Karpas-422 (cell line): Measurements from ENCODE around the gene C21orf91. TPM values are rescaled to one million over a fixed set of nuclear protein-coding genes. Genes with fewer than 3 reads are reported as not detected.
"Not testable (repeated sequence)": the region's sequence is repeated elsewhere in the genome, so short reads cannot be mapped to it uniquely, and the experiment has no call there.

Experiments
- DNase-seq: peaks from one replicate; pipeline ENCODE4 v3.0.0-alpha.2; 2015
- H2AFZ ChIP-seq: fragments of 200-600 bp; sonication (generic); 2 replicates; pipeline ENCODE4 v1.6.1; 2014; ENCODE audit warnings: antibody characterized with exemption, low read length, mixed read lengths
- H3K27ac ChIP-seq: fragments of 200-600 bp; sonication (generic); 2 replicates; pipeline ENCODE4 v1.5.1; 2014; ENCODE audit warnings: mild to moderate bottlenecking, low read length, moderate library complexity
- H3K27me3 ChIP-seq: fragments of 200-600 bp; sonication (generic); 2 replicates; pipeline ENCODE4 v1.6.1; 2014; ENCODE audit warnings: low read length, mixed read lengths
- H3K36me3 ChIP-seq: fragments of 200-600 bp; sonication (generic); 2 replicates; pipeline ENCODE4 v1.6.1; 2014; ENCODE audit warnings: low read length, mixed read lengths; ENCODE audit not compliant: insufficient read depth
- H3K4me1 ChIP-seq: fragments of 200-600 bp; sonication (generic); 2 replicates; pipeline ENCODE4 v1.6.1; 2014; ENCODE audit warnings: mild to moderate bottlenecking, low read length, mixed read lengths
- H3K4me2 ChIP-seq: fragments of 200-600 bp; sonication (generic); 2 replicates; pipeline ENCODE4 v1.6.1; 2014; ENCODE audit warnings: low read length, low read depth, mild to moderate bottlenecking; ENCODE audit not compliant: poor library complexity, severe bottlenecking
- H3K4me3 ChIP-seq: fragments of 200-600 bp; sonication (generic); 2 replicates; pipeline ENCODE4 v1.5.1; 2014; ENCODE audit warnings: mild to moderate bottlenecking, antibody characterized with exemption, low read length, mixed read lengths
- H3K79me2 ChIP-seq: fragments of 200-600 bp; sonication (generic); 2 replicates; pipeline ENCODE4 v1.6.1; 2014; ENCODE audit warnings: mild to moderate bottlenecking, low read length, mixed read lengths
- H3K9ac ChIP-seq: fragments of 200-600 bp; sonication (generic); 2 replicates; pipeline ENCODE4 v1.6.0; 2014; ENCODE audit warnings: low read length
- H3K9me2 ChIP-seq: fragments of 200-600 bp; sonication (generic), shearing (Covaris generic); replicated peaks from 2 replicates; pipeline ENCODE4 v1.6.0; 2014; ENCODE audit warnings: mild to moderate bottlenecking, low read length, moderate library complexity; ENCODE audit not compliant: insufficient read depth
- H3K9me3 ChIP-seq: fragments of 300-700, 200-600 bp; sonication (generic); 2 replicates; pipeline ENCODE4 v1.6.1; 2014; ENCODE audit warnings: low read length, mixed read lengths
- H4K20me1 ChIP-seq: fragments of 200-600 bp; sonication (generic); 2 replicates; pipeline ENCODE4 v1.6.1; 2014; ENCODE audit warnings: mild to moderate bottlenecking, antibody characterized with exemption, low read length, low read depth; ENCODE audit not compliant: insufficient read depth
- total RNA-seq: library from RNA; depleted of rRNA; stranded (reverse); fragments of >200 nt; shearing (Covaris generic); gene quantifications from 2 replicates; pipeline ENCODE4 v1.2.3, GENCODE V29; 2014; ENCODE audit warnings: low replicate concordance

Gene C21orf91
- total RNA-seq, 1 experiment from 2014 or later = 37.4 TPM

- peaks cover 5% of the 10 kb centered on the region; the same call in 1 of the 2 replicates for H3K36me3 ChIP-seq
- no peak overlapping the region for H3K4me2 ChIP-seq
- no peaks in the 10 kb centered on the region for H3K9me2 ChIP-seq
- H3K27me3 ChIP-seq = no peaks in the 10 kb centered on the region
- H2AFZ ChIP-seq = no peak overlapping the region
- H4K20me1 ChIP-seq = no peaks in the 10 kb centered on the region
- no peak overlapping the region for H3K27ac ChIP-seq
- H3K79me2 ChIP-seq = no peaks in the 10 kb centered on the region
- H3K9me3 ChIP-seq = no peaks in the 10 kb centered on the region
- H3K9ac ChIP-seq = no peak overlapping the region
- H3K4me3 ChIP-seq = no peak overlapping the region
- DNase-seq = no peak
- peaks cover 46% of the 10 kb centered on the region for H3K4me1 ChIP-seq
Observed at GRCh38 chr21:17779980-17780379, 39.2 kb downstream of the C21orf91 start.

DNA sequence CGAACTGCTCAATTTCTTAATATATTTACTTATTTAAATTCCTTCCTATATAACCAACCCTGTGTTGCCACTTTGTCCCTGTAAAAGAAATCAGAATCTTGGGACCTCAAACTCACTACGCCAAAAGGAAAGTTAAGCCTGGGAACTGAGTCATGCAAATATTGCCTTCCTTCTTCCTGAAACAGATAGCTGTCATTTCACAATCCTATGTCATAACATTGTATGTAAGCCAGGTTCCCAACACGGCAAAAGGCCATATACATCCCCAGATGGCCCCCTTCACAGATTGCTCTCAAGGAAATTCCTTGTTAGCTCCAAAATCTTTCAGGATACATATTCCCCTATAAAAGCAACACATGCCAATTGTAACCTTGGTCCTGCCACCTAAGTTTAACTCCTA is 39.7 kb downstream of the C21orf91 start:
- H3K27me3 ChIP-seq = no peaks in the 10 kb centered on the region

GRCh38 chr21:17777072-17777765 is 41.9 kb downstream of the C21orf91 start:
- H3K4me2 ChIP-seq = no peak overlapping the region
- peaks cover 18% of the 10 kb centered on the region for H3K4me1 ChIP-seq

More for the DNA sequence above, 39.7 kb downstream of the C21orf91 start:
- DNase-seq = no peak
- Histone ChIP-seq H3K4me2 (no peak overlapping the region), H3K79me2 (no peaks in the 10 kb centered on the region), H3K9me2 (no peaks in the 10 kb centered on the region), H2AFZ (no peak overlapping the region), H4K20me1 (no peaks in the 10 kb centered on the region), H3K4me3 (no peak overlapping the region), H3K27ac (no peak overlapping the region), H3K9ac (no peak overlapping the region), H3K9me3 (no peaks in the 10 kb centered on the region), H3K4me1 (peaks cover 41% of the 10 kb centered on the region), H3K36me3 (peaks cover 5% of the 10 kb centered on the region; the same call in 1 of the 2 replicates)

GRCh38 chr21:17775431-17776126 is 43.6 kb downstream of the C21orf91 start:
- Histone ChIP-seq H3K27ac (no peak overlapping the region), H3K4me1 (peaks cover 2% of the 10 kb centered on the region), H3K9ac (no peak overlapping the region), H3K9me3 (no peaks in the 10 kb centered on the region), H3K4me3 (no peak overlapping the region), H3K36me3 (no peaks in the 10 kb centered on the region), H3K27me3 (no peaks in the 10 kb centered on the region), H3K9me2 (no peaks in the 10 kb centered on the region), H2AFZ (no peak overlapping the region), H4K20me1 (no peaks in the 10 kb centered on the region), H3K79me2 (no peaks in the 10 kb centered on the region), H3K4me2 (no peak overlapping the region)
- DNase-seq = no peak

More at GRCh38 chr21:17777072-17777765, 41.9 kb downstream of the C21orf91 start:
- Histone ChIP-seq H3K9me2 (no peaks in the 10 kb centered on the region), H3K27ac (no peak overlapping the region), H3K36me3 (no peaks in the 10 kb centered on the region), H2AFZ (no peak overlapping the region), H3K4me3 (no peak overlapping the region), H3K79me2 (no peaks in the 10 kb centered on the region), H3K9ac (no peak overlapping the region), H3K27me3 (no peaks in the 10 kb centered on the region), H3K9me3 (no peaks in the 10 kb centered on the region), H4K20me1 (no peaks in the 10 kb centered on the region)
- DNase-seq = no peak

GRCh38 chr21:17775021-17775420 is 44.1 kb downstream of the C21orf91 start:
- not testable (repeated sequence) for H3K9me3 ChIP-seq, H3K9me2 ChIP-seq, H3K27me3 ChIP-seq, H4K20me1 ChIP-seq, H2AFZ ChIP-seq, H3K4me3 ChIP-seq, H3K36me3 ChIP-seq, H3K27ac ChIP-seq, H3K79me2 ChIP-seq, H3K4me2 ChIP-seq, H3K9ac ChIP-seq, DNase-seq, H3K4me1 ChIP-seq

DNA sequence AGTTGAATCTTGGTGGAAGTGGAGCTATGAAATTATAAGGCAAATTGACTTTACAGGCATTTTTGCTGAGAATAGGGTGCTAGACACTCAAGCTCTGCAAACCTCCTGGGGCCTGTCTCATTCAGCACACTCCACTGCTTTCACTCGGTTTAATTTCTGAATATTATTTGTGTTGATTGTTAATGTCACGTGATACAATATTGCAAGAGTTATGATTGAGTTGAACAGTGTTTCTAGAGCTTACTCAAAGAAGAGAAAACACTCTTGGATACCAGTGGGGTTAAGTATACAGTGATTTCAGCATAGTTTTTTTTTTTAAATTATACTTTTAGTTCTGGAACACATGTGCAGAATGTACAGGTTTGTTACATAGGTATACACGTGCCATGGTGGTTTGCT is 49.7 kb downstream of the C21orf91 start:
- no peak overlapping the region for H3K4me3 ChIP-seq
- H3K36me3 ChIP-seq = no peaks in the 10 kb centered on the region
- H4K20me1 ChIP-seq = no peaks in the 10 kb centered on the region
- no peaks in the 10 kb centered on the region for H3K79me2 ChIP-seq
- H3K9me2 ChIP-seq = no peaks in the 10 kb centered on the region
- no peaks in the 10 kb centered on the region for H3K27me3 ChIP-seq
- H3K9me3 ChIP-seq = no peaks in the 10 kb centered on the region
- no peak overlapping the region for H2AFZ ChIP-seq
- DNase-seq = no peak
- H3K27ac ChIP-seq = no peak overlapping the region
- H3K4me1 ChIP-seq = no peaks in the 10 kb centered on the region
- no peak overlapping the region for H3K9ac ChIP-seq
- H3K4me2 ChIP-seq = no peak overlapping the region

- Histone ChIP-seq H4K20me1 (no peaks in the 10 kb centered on the region), H3K27ac (no peak overlapping the region), H2AFZ (no peak overlapping the region), H3K79me2 (no peaks in the 10 kb centered on the region), H3K4me2 (no peak overlapping the region), H3K9ac (no peak overlapping the region), H3K9me3 (no peaks in the 10 kb centered on the region), H3K36me3 (no peaks in the 10 kb centered on the region), H3K4me1 (no peaks in the 10 kb centered on the region), H3K9me2 (no peaks in the 10 kb centered on the region), H3K27me3 (no peaks in the 10 kb centered on the region), H3K4me3 (no peak overlapping the region)
- no peak for DNase-seq
Observed at GRCh38 chr21:17768840-17769446, 50.2 kb downstream of the C21orf91 start.

GRCh38 chr21:17765207-17765606 is 53.9 kb downstream of the C21orf91 start:
- H3K9me3 ChIP-seq = no peaks in the 10 kb centered on the region
- H2AFZ ChIP-seq = no peak overlapping the region
- no peaks in the 10 kb centered on the region for H4K20me1 ChIP-seq
- H3K9ac ChIP-seq = no peak overlapping the region
- H3K9me2 ChIP-seq = no peaks in the 10 kb centered on the region
- H3K4me1 ChIP-seq = no peaks in the 10 kb centered on the region
- no peak overlapping the region for H3K27ac ChIP-seq
- H3K27me3 ChIP-seq = no peaks in the 10 kb centered on the region
- no peaks in the 10 kb centered on the region for H3K36me3 ChIP-seq
- H3K4me2 ChIP-seq = no peak overlapping the region
- H3K79me2 ChIP-seq = no peaks in the 10 kb centered on the region
- no peak overlapping the region for H3K4me3 ChIP-seq
- DNase-seq = no peak
